Activated CD4-positive, alpha-beta T cell treated with anti-CD3 and anti-CD28 coated beads, Interleukin-2, amount 50 U/mL, for 16 hours (primary cell): ENCODE results near the gene NUP98.

ENCODE experiments used
- DNase-seq: peaks from one replicate; pipeline ENCODE4 v3.0.0-alpha.2; 2020

NUP98 gene

DNA sequence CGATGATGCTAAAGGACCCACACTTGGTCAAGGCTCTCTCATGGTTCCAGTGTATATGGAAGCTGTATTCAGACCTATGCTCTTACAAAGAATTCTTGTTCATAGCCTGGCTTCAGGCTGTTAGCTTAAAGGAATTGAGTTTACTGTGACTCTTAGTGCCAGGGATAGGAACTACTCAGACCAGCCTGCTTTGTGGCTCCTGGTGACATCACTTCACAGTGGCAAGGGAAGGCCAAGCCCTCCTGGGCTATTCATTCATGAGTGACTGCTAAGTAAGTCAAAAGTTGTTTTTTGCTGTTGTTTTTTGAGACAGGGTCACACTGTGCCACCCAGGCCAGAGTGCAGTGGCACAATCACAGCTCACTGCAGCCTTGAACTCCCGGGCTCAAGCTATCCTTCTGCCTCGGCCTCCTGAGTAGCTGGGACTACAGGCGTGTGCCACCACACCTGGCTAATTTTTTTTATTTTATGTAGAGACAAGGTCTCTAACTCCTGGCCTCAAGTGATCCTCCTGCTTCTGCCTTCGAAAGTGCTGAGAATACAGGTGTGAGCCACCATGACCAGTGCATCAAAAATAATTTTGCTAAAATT is 165.2 kb downstream of the NUP98 start:
- no peak for DNase-seq

DNA sequence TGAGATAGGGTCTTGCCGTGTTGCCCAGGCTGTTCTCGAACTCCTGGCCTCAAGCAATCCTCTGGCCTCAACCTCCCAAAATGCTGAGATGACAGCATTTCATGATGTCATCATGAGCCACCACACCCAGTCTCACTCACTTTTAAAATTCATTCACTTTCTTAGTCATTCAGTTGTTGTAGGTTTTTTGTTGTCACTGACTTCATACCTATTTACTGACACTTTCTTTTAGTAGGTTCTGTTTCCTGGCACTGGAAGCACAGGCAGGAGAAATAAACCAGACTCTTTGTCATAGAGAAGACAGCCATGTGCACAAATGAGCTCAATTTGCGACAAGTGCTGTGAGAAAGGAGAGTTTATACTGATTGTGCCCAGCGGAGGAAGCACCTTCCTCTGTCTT is 166.0 kb downstream of the NUP98 start:
- DNase-seq: no peak

DNA sequence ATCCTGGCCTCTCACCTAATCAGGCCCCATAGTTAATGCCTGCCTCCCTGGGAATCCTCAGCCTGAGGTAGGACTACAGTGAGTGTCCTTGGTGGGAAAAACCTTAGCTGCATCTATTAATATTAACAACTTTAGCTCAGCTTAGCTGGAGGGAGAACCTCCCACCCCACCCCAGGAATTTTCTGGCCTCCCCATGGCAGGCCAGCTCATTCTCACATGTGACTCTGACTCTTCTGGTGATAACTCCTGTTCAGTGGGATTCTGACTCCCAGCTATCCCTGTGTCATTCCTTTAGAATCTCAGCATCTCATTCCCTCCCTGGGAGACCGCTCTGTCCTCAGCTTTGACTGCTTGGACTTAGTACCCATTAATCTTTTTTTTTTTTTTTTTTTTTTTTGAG is 170.1 kb downstream of the NUP98 start:
- no peak for DNase-seq

DNA sequence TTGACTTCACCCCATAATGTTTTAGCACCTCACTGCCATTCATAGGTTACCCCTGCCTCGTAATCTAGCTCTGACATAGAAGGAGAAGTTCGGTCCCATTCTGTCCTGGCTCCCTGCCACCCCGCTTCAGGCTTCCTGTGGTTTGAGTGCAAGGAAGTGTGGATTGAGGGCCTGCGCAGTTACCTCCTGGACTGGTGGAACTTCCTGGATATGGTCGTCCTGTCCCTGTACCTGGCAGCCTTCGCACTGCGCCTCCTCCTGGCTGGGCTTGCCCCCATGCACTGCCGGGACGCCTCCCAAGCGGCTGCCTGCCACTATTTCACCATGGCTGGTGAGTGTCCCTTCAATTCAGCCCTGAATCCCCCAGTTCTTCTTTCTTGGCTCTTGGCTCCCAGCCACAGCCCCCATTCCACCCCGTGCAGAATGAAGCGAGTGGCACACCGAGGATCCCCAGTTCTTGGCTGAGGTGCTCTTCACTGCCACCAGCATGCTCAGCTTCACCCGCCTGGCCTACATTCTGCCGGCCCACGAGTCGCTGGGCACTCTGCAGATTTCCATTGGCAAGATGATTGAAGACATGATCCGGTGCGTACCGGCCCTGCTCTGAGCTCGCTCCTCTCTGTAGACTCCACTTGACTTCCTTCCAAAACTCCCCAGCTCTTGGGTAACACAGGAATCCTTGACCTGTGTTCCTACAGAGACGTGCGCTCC is 170.9 kb downstream of the NUP98 start:
- no peak for DNase-seq
